IPS-15b (cell line): ENCODE results near the gene FMNL2.
"Not testable (repeated sequence)": the region's sequence is repeated elsewhere in the genome, so short reads cannot be mapped to it uniquely, and the experiment has no call there.

Source experiments
- H3K27me3 ChIP-seq: one replicate; pipeline ENCODE4 v1.6.1; 2013; ENCODE audit warnings: low read length; ENCODE audit not compliant: control insufficient read depth, insufficient read depth
- H3K36me3 ChIP-seq: one replicate; pipeline ENCODE4 v1.6.1; 2013; ENCODE audit warnings: low read length; ENCODE audit not compliant: control insufficient read depth, insufficient read depth
- H3K4me1 ChIP-seq: one replicate; pipeline ENCODE4 v1.6.1; 2013; ENCODE audit warnings: mild to moderate bottlenecking, low read length; ENCODE audit not compliant: control insufficient read depth, insufficient read depth
- H3K4me3 ChIP-seq: one replicate; pipeline ENCODE4 v1.5.1; 2013; ENCODE audit warnings: low read depth, low read length
- H3K9ac ChIP-seq: one replicate; pipeline ENCODE4 v1.6.1; 2013; ENCODE audit warnings: low read depth, mild to moderate bottlenecking, low read length
- H3K9me3 ChIP-seq: one replicate; pipeline ENCODE4 v1.6.1; 2013; ENCODE audit warnings: mild to moderate bottlenecking, low read length; ENCODE audit not compliant: control insufficient read depth, insufficient read depth

The FMNL2 gene

DNA sequence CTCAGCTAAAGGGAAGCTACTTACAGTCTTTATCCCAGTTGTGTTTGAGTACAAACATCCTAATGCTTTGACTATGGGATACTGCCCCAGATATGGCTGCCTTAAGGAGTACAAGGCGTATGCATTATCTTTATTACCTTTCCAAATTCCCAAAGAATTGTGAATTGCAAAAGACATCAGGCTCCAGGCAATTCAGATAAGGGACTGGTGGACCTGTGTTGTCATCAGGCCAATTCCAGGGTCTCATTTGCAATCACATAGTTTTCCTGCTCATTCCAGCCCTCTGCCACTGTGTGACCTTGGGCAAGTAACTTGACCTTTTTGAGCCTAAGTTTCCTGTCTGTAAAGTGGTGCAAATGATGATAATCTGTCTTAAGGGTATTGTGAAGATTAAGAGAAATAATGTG lies 137.5 kb downstream of the FMNL2 start:
- no peaks in the 10 kb centered on the region for H3K9me3 ChIP-seq
- H3K27me3 ChIP-seq = no peaks in the 10 kb centered on the region
- no peak overlapping the region for H3K4me3 ChIP-seq
- peaks cover 28% of the 10 kb centered on the region for H3K4me1 ChIP-seq
- no peaks in the 10 kb centered on the region for H3K36me3 ChIP-seq
- H3K9ac ChIP-seq = no peak overlapping the region

DNA sequence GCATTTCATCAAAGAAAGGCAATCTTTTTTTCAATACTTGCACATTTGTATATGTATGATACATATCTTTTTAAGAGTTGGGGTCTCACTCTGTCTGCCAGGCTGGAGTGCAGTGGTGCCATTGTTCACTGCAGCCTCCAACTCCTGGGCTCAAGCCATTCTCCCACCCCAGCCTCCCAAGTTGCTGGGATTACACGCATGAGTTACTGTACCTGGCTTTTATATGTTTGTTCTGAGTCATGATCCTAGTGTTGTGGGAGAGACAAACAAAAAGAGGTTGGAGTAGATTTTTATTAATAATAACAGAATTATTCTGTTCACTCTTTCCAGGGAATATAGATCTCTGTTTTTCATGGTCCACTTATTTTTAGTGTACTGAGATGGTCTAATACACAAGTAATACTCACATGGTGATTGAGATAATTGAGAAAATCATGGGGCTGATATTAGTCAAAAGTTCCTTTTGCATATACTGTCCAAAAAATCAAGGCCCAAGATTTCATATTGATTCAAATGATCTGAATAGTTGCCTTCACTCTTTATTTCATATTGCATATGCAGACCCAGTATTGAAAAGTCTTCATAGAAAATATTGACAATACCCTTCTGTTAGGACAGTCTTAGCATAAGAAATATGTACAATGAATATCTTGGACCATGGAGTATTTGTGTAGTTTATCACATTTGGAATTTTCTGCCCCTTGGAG lies 138.3 kb downstream of the FMNL2 start:
- no peaks in the 10 kb centered on the region for H3K27me3 ChIP-seq
- peaks cover 22% of the 10 kb centered on the region for H3K4me1 ChIP-seq
- H3K4me3 ChIP-seq = no peak overlapping the region
- no peaks in the 10 kb centered on the region for H3K9me3 ChIP-seq
- no peaks in the 10 kb centered on the region for H3K36me3 ChIP-seq
- H3K9ac ChIP-seq = no peak overlapping the region

DNA sequence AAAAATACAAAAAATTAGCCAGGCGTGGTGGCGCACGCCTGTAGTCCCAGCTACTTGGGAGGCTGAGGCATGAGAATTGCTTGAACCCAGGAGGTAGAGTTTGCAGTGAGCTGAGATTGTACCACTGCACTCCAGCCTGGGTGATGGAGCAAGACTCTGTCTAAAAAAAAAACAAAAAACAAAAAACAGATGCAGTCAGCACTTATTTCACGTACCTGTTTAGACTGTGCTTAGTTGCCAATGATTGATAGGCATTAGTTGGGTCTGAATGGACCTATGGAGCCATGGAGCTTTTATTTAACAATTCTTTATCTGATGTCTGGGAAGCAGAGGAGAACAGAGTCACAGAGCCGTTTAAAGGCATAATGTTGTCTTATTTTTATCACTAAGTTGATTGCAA lies 139.5 kb downstream of the FMNL2 start:
- not testable (repeated sequence) for H3K9ac ChIP-seq, H3K36me3 ChIP-seq, H3K27me3 ChIP-seq, H3K4me3 ChIP-seq, H3K9me3 ChIP-seq
- H3K4me1 ChIP-seq = peaks cover 14% of the 10 kb centered on the region

DNA sequence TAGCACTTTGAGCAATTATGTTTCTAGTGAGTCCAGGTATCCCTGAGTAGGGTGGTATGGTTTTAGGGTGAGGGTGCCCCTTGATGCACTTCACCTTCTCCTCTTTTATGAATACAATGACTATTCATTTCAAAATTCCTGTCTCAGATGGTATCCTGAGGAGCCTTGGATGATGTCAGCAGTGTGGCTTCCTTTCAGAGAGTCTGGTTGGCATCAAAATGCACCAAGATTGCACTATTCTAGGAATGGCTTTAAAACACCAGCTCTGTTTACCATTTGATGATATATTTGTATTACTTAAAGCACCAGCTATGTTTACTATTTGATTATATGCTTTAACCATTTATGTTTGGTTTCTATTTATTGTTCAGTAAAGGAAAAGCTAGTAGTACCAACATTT lies 141.0 kb downstream of the FMNL2 start:
- H3K36me3 ChIP-seq = no peaks in the 10 kb centered on the region
- H3K9me3 ChIP-seq = no peaks in the 10 kb centered on the region
- no peaks in the 10 kb centered on the region for H3K27me3 ChIP-seq
- peaks cover 15% of the 10 kb centered on the region for H3K4me1 ChIP-seq
- no peak overlapping the region for H3K4me3 ChIP-seq
- no peak overlapping the region for H3K9ac ChIP-seq

DNA sequence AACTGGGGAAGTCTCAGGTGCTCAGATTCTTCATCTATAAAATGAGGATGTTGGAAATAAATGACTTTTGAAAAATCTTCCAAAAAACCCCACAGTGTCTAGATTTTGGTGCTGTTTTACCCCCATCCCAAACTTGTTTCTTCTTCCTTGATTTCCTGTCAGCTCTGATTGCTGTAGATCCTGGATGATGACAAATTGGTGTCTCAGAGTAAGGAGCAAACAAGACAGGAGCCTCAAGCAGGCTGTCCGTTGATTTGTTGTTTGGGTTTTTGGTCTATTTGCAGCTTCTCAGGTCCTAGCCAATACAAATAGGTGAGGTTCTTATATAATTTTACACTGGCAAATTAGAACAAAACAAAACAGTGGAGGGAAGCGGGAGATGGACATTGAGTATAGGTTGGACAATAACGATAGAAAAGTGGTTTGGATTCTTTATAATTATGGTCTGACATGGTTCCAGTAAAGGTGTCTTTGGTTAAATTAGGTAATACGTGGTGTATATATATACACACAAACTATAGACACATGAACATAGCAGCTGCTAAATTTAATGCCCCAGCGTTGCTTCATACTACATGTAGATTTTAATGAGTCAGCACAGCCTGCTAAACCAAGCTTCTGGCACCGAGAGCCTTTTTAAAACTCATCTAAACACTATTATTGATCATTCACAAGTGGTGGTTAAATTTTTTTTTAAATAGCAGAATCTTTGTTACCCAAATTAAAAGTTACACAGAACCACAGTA lies 142.5 kb downstream of the FMNL2 start:
- no peak overlapping the region for H3K4me3 ChIP-seq
- no peaks in the 10 kb centered on the region for H3K36me3 ChIP-seq
- H3K9me3 ChIP-seq = no peaks in the 10 kb centered on the region
- H3K4me1 ChIP-seq = peaks cover 8% of the 10 kb centered on the region
- H3K27me3 ChIP-seq = no peaks in the 10 kb centered on the region
- no peak overlapping the region for H3K9ac ChIP-seq

DNA sequence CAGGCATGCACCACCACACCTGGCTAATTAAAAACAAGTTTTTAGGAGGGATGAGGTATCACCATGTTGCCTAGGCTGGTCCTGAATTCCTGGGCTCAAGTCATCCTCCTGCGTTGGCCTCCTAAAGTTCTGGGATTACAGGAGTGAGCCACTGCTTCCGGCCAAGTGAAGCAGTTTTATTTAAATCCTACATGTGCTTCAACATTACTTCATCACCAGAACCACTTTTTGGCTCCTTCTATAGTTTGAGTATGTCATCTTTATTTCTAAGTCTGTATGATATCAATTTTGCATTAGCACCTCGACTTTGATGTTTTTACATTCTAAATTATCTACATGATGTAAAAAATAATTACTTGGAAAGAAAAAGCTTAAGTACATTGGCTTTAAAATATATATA lies 144.3 kb downstream of the FMNL2 start:
- no peaks in the 10 kb centered on the region for H3K27me3 ChIP-seq

DNA sequence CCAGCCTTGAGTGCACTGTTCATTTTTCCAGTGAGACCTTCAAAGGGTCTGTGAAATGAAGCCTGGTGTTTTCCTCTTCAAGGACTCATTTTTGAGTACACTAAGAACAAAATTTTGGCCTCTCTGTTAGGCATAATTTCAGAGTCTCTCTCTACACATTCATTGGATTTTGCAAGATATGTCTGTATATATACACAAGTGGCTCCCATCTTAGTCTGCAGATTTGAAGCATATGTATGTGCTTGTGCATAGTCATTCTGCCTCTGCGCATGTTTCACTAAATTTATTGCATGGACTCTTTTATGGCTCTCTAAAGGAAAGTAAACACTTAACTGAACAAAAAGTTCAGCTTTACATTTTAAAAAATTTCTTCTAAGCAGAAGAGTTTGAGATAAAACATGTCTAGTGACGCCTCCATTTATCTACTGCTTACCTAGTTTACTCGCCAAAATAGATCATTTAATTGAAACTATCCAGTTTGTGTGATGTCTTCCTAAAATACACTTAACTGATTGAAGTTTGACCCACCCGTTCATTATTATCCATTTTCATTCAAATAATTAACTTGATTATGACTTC lies 145.9 kb downstream of the FMNL2 start:
- H3K9ac ChIP-seq = no peak overlapping the region
- H3K9me3 ChIP-seq = no peaks in the 10 kb centered on the region
- H3K36me3 ChIP-seq = no peaks in the 10 kb centered on the region
- no peaks in the 10 kb centered on the region for H3K27me3 ChIP-seq
- no peak overlapping the region for H3K4me3 ChIP-seq
- peaks cover 7% of the 10 kb centered on the region for H3K4me1 ChIP-seq

More for the DNA sequence above, 144.3 kb downstream of the FMNL2 start:
- Histone ChIP-seq H3K9ac (no peak overlapping the region), H3K4me3 (no peak overlapping the region), H3K9me3 (no peaks in the 10 kb centered on the region), H3K4me1 (peaks cover 7% of the 10 kb centered on the region), H3K36me3 (no peaks in the 10 kb centered on the region)

DNA sequence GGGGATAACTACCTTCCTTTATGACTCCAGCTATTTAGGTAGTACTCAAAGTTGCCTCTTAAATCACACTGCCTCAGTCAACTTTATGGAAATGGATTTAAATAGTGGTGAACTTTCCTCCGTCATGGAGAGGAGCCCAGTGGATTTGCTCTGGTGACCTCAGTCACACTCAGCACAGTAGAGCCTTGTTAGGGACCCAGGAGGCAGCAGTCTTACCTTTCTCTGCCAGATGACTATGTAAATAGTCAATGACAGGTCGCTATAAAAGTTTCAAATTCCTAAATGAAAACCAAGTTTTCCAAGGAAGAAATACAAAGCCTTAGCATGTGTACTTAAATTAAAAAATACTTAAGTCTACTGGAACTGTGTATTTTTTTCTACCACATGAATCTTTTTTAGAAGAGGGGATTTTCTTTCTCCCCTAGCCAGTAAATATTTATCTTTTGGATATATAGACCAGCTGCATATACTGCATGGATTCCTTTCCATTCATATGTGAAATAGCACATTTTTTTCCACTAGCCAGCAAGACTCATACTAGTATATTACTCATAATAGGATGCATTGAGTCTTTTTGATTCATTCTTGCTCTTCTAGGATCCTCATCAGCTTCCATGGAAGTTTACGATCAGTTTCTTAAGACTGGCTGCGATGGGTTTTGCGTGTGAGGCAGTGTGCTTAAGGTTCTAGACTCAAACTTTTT lies 147.1 kb downstream of the FMNL2 start:
- Histone ChIP-seq H3K4me3 (no peak overlapping the region), H3K9me3 (no peaks in the 10 kb centered on the region), H3K9ac (no peak overlapping the region), H3K4me1 (peaks cover 7% of the 10 kb centered on the region), H3K36me3 (no peaks in the 10 kb centered on the region), H3K27me3 (no peaks in the 10 kb centered on the region)

DNA sequence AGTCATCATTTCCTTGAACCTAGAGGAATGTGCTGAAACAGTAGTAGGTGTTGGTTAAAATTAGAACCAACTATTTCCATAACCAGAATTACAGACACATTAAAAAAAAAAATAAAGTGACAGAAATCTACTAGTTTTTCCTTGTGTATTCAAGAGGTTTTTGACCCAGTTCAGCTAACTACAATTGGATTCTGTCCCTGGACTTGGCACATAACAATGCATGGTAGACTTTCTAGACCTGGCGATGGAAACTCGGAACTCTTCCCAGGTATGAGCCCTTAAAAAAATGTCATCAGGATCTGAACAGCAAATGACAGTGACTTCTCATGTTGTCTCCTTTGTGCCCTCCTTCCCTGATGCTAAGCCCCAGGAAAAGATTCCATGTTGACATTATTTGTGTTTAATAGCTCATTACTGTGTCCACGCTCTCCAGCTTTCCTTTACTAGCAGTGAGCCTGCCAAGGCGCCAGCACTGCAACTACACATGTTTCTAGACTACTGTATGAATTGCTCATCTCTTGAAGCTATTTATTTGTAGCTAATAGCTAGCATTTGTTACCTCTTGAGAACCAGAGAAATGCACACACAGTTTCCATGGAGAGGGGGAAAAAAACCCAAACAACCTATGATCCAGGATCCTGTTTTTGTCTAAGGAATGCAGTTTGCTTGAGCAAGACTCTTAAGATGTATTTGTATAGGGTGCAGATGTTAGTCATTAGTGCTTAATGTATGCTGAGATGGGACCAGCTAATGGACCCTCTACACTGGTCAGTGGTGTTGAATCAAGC lies 148.5 kb downstream of the FMNL2 start:
- H3K4me3 ChIP-seq = no peak overlapping the region
- peaks cover 7% of the 10 kb centered on the region for H3K4me1 ChIP-seq
- no peaks in the 10 kb centered on the region for H3K36me3 ChIP-seq
- no peaks in the 10 kb centered on the region for H3K27me3 ChIP-seq
- no peak overlapping the region for H3K9ac ChIP-seq
- H3K9me3 ChIP-seq = no peaks in the 10 kb centered on the region

DNA sequence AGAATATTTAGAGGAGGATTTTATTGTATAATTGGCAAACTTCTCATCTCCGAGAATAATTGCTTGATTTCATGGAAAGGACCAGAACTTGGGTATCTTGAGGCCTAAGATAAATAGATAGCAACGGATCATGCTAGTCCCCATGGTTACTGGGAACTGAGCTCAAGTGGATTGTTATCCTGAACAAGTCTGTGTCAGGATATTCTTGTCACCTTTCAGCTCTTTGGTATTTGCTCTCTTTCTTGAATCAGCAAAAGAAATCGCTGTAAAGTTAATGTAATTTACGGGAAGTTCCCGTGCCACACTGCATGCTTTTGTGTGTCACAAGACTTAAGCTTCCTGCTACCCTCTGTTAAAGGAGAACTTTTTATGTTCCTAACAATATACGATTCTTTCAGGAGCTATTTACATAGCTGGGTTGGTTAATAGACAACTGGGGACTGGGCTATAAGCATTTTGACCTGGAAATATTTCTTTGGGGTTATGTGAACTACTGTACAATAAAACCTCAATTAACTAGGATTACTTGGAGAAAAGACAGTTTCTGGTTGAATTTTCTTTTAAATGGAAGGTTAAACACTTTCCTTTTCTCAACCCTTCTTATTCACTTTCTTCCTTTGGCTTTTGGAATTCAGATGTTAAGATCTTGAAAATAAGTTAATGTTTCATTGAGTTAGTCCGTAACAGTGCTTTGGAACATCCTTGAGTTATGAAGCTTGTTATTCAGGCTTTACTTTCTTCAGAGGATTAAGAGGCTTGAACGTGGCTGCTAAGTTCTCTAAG lies 151.2 kb downstream of the FMNL2 start:
- no peaks in the 10 kb centered on the region for H3K9me3 ChIP-seq
- no peak overlapping the region for H3K4me3 ChIP-seq
- no peaks in the 10 kb centered on the region for H3K27me3 ChIP-seq
- no peak overlapping the region for H3K9ac ChIP-seq
- H3K36me3 ChIP-seq = no peaks in the 10 kb centered on the region
- H3K4me1 ChIP-seq = peaks cover 17% of the 10 kb centered on the region
